HepG2 (cell line): ENCODE results near the gene TRPT1. TPM values are rescaled to one million over a fixed set of nuclear protein-coding genes. Genes with fewer than 3 reads are reported as not detected.
A peak's percentile ranks its signal among the peaks of the same experiment; 100 is the strongest.

ENCODE experiments used
- AKAP8 ChIP-seq: sonication (generic); formaldehyde crosslinking; IDR thresholded peaks from 2 replicates; pipeline ENCODE4 v1.5.1; 2020; ENCODE audit warnings: mild to moderate bottlenecking, missing genetic modification reagents
- HOXD1 ChIP-seq: sonication (generic); formaldehyde crosslinking; IDR thresholded peaks from 2 replicates; pipeline ENCODE4 v1.5.0; 2020; ENCODE audit warnings: missing genetic modification reagents
- KDM5A ChIP-seq: fragments of 200-600 bp; sonication (generic); IDR thresholded peaks from 2 replicates; pipeline ENCODE4 v1.7.0; 2018; ENCODE audit warnings: antibody characterized with exemption, mild to moderate bottlenecking, low read length, borderline replicate concordance
- KLF11 ChIP-seq: IDR thresholded peaks from 2 replicates; pipeline ENCODE4 v1.6.1; 2016; ENCODE audit warnings: missing compliant biosample characterization
- PLRG1 ChIP-seq: fragments of 450-650 bp; conservative IDR thresholded peaks from 2 replicates; pipeline ENCODE4 v1.6.1; 2016
- YEATS2 ChIP-seq: sonication (generic); formaldehyde crosslinking; IDR thresholded peaks from 2 replicates; pipeline ENCODE4 v1.4.0; 2020; ENCODE audit warnings: missing genetic modification reagents, borderline replicate concordance
- ZNF160 ChIP-seq: sonication (generic); formaldehyde crosslinking; IDR thresholded peaks from 2 replicates; pipeline ENCODE4 v1.8.0; 2022; ENCODE audit warnings: mild to moderate bottlenecking, inconsistent platforms, missing genetic modification reagents
- ZNF468 ChIP-seq: sonication (generic); formaldehyde crosslinking; IDR thresholded peaks from 2 replicates; pipeline ENCODE4 v1.8.0; 2022; ENCODE audit warnings: mild to moderate bottlenecking, moderate library complexity, missing genetic modification reagents
- ZNF841 ChIP-seq: sonication (generic); formaldehyde crosslinking; IDR thresholded peaks from 2 replicates; pipeline ENCODE4 v1.8.1; 2023; ENCODE audit warnings: missing genetic modification reagents, borderline replicate concordance
- polyA plus RNA-seq, 8 experiments: library from polyadenylated mRNA; depleted of rRNA in 3 of 8; stranded (reverse) in 7 of 8; unstranded in 1 of 8; fragments of >200 nt; fragmentation: Illumina TruSeq in 4 of 8; extraction: Trizol in 4 of 8; gene quantifications; 2 replicates each; pipeline versions ENCODE4 v1.2.1 to v1.2.3, GENCODE V29; 2011 to 2016; ENCODE audit warnings: low read depth in 4 of 8, missing spikeins in 1 of 8, mixed read lengths in 1 of 8; ENCODE audit not compliant: insufficient read depth in 1 of 8
- total RNA-seq, 5 experiments: library from RNA; depleted of rRNA; stranded (reverse); fragments of >200 nt; fragmentation: Illumina TruSeq; extraction: Trizol; gene quantifications; 2 replicates each; pipeline ENCODE4 v1.2.3, GENCODE V29; 2016; ENCODE audit warnings: low read depth in 1 of 5
- TF ChIP-seq, protein P1 (sequence below): sonication (generic); formaldehyde crosslinking; IDR thresholded peaks from 2 replicates; pipeline ENCODE4 v1.4.0; 2020; ENCODE audit warnings: missing genetic modification reagents
- TF ChIP-seq, protein P2 (sequence below): sonication (generic); formaldehyde crosslinking; IDR thresholded peaks from 2 replicates; pipeline ENCODE4 v1.4.0; 2020; ENCODE audit warnings: mild to moderate bottlenecking, low read depth, missing genetic modification reagents
- TF ChIP-seq, protein P3 (sequence below): sonication (generic); formaldehyde crosslinking; IDR thresholded peaks from 2 replicates; pipeline ENCODE4 v1.4.0; 2020; ENCODE audit warnings: missing genetic modification reagents, mild to moderate bottlenecking, borderline replicate concordance
- TF ChIP-seq, protein P4 (sequence below): sonication (generic); formaldehyde crosslinking; IDR thresholded peaks from 2 replicates; pipeline ENCODE4 v1.4.0; 2020; ENCODE audit warnings: missing genetic modification reagents, mild to moderate bottlenecking, borderline replicate concordance
- TF ChIP-seq, protein P5 (sequence below): sonication (generic); formaldehyde crosslinking; IDR thresholded peaks from 2 replicates; pipeline ENCODE4 v1.8.0; 2022; ENCODE audit warnings: mild to moderate bottlenecking, missing genetic modification reagents
- TF ChIP-seq, protein P6 (sequence below): sonication (generic); formaldehyde crosslinking; IDR thresholded peaks from 2 replicates; pipeline ENCODE4 v1.5.0; 2020; ENCODE audit warnings: mild to moderate bottlenecking, missing genetic modification reagents

TRPT1 gene
- total and polyA plus RNA-seq, 2 of the 13 experiments (the other 11 are each of a cell fraction or from before 2014, with no cell fraction given), result 24.8 to 40.7 TPM

DNA sequence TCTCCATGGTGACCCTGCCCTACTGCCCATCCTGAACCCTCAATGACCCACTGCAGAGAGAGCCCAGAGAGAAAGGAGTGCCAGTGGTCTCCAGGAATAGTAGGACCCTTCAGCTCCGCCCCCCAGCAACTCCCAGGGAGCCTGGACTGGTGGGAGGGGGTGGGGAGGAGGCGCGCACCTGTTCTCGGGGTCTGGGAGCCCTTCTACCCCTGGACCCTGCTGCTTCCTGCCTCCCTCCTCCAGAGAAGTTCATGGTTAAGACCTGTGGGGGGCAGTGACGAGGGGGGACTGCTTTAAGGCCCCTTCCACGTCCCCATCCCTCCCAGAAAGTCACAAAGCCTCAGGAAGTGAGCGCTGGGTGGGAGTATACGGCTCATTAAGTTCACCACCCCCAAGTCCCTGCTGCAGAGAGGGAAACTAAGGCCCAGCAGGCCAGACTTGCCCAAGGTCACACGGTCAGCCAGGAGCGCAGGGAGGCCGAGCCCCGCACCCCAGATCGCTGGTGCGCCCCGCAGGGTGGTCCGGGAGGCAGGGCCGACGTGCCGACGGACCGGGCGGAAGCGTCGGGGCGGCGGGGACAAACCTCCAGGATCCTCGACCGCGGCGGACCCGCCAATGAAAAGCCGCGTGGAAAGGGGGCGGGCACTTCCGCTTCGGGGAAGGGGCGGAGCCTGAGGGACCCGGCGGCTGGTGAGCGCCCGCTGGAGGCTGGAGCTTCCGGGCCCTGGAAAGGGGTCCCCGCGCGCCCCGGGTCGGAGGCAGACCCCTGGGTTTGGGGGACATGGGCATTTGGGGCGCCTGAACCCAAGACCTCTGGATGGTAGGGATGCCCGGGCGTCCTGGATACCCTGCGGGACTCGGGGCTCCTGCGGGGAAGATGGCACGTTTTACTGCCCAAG, at the start of gene TRPT1, which contains the start of gene NUDT22 (continued):
- TF ChIP-seq, protein P1, sequence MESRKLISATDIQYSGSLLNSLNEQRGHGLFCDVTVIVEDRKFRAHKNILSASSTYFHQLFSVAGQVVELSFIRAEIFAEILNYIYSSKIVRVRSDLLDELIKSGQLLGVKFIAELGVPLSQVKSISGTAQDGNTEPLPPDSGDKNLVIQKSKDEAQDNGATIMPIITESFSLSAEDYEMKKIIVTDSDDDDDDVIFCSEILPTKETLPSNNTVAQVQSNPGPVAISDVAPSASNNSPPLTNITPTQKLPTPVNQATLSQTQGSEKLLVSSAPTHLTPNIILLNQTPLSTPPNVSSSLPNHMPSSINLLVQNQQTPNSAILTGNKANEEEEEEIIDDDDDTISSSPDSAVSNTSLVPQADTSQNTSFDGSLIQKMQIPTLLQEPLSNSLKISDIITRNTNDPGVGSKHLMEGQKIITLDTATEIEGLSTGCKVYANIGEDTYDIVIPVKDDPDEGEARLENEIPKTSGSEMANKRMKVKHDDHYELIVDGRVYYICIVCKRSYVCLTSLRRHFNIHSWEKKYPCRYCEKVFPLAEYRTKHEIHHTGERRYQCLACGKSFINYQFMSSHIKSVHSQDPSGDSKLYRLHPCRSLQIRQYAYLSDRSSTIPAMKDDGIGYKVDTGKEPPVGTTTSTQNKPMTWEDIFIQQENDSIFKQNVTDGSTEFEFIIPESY, result no peak
- no peak for TF ChIP-seq HOXD1 (CRISPR knock-in tag)
- TF ChIP-seq AKAP8 (CRISPR knock-in tag), result no peak; the same call in 1 of the 2 replicates
- no peak; the same call in 1 of the 2 replicates for TF ChIP-seq ZNF160 (CRISPR knock-in tag)
- TF ChIP-seq PLRG1, result no peak
- TF ChIP-seq, protein P2, sequence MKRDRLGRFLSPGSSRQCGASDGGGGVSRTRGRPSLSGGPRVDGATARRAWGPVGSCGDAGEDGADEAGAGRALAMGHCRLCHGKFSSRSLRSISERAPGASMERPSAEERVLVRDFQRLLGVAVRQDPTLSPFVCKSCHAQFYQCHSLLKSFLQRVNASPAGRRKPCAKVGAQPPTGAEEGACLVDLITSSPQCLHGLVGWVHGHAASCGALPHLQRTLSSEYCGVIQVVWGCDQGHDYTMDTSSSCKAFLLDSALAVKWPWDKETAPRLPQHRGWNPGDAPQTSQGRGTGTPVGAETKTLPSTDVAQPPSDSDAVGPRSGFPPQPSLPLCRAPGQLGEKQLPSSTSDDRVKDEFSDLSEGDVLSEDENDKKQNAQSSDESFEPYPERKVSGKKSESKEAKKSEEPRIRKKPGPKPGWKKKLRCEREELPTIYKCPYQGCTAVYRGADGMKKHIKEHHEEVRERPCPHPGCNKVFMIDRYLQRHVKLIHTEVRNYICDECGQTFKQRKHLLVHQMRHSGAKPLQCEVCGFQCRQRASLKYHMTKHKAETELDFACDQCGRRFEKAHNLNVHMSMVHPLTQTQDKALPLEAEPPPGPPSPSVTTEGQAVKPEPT (CRISPR knock-in tag), result no peak
- TF ChIP-seq ZNF468 (CRISPR knock-in tag), result no peak
- TF ChIP-seq KDM5A, result peak; percentile 71
- TF ChIP-seq KLF11 (CRISPR knock-in tag), result no peak
- TF ChIP-seq YEATS2 (CRISPR knock-in tag), result peak; percentile 62
- TF ChIP-seq, protein P3, sequence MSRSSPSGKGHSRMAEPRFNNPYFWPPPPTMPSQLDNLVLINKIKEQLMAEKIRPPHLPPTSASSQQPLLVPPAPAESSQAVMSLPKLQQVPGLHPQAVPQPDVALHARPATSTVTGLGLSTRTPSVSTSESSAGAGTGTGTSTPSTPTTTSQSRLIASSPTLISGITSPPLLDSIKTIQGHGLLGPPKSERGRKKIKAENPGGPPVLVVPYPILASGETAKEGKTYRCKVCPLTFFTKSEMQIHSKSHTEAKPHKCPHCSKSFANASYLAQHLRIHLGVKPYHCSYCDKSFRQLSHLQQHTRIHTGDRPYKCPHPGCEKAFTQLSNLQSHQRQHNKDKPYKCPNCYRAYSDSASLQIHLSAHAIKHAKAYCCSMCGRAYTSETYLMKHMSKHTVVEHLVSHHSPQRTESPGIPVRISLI (CRISPR knock-in tag), result no peak; the same call in 1 of the 2 replicates
- TF ChIP-seq, protein P4, sequence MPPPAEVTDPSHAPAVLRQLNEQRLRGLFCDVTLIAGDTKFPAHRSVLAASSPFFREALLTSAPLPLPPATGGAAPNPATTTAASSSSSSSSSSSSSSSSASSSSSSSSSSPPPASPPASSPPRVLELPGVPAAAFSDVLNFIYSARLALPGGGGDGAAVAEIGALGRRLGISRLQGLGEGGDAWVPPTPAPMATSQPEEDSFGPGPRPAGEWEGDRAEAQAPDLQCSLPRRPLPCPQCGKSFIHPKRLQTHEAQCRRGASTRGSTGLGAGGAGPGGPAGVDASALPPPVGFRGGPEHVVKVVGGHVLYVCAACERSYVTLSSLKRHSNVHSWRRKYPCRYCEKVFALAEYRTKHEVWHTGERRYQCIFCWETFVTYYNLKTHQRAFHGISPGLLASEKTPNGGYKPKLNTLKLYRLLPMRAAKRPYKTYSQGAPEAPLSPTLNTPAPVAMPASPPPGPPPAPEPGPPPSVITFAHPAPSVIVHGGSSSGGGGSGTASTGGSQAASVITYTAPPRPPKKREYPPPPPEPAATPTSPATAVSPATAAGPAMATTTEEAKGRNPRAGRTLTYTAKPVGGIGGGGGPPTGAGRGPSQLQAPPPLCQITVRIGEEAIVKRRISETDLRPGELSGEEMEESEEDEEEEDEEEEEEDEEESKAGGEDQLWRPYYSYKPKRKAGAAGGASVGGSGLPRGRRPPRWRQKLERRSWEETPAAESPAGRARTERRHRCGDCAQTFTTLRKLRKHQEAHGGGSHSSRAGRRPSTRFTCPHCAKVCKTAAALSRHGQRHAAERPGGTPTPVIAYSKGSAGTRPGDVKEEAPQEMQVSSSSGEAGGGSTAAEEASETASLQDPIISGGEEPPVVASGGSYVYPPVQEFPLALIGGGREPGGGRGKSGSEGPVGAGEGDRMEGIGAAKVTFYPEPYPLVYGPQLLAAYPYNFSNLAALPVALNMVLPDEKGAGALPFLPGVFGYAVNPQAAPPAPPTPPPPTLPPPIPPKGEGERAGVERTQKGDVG (CRISPR knock-in tag), result no peak
- TF ChIP-seq, protein P5, sequence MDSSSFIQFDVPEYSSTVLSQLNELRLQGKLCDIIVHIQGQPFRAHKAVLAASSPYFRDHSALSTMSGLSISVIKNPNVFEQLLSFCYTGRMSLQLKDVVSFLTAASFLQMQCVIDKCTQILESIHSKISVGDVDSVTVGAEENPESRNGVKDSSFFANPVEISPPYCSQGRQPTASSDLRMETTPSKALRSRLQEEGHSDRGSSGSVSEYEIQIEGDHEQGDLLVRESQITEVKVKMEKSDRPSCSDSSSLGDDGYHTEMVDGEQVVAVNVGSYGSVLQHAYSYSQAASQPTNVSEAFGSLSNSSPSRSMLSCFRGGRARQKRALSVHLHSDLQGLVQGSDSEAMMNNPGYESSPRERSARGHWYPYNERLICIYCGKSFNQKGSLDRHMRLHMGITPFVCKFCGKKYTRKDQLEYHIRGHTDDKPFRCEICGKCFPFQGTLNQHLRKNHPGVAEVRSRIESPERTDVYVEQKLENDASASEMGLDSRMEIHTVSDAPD (CRISPR knock-in tag), result no peak
- no peak for TF ChIP-seq ZNF841 (CRISPR knock-in tag)
- TF ChIP-seq, protein P6, sequence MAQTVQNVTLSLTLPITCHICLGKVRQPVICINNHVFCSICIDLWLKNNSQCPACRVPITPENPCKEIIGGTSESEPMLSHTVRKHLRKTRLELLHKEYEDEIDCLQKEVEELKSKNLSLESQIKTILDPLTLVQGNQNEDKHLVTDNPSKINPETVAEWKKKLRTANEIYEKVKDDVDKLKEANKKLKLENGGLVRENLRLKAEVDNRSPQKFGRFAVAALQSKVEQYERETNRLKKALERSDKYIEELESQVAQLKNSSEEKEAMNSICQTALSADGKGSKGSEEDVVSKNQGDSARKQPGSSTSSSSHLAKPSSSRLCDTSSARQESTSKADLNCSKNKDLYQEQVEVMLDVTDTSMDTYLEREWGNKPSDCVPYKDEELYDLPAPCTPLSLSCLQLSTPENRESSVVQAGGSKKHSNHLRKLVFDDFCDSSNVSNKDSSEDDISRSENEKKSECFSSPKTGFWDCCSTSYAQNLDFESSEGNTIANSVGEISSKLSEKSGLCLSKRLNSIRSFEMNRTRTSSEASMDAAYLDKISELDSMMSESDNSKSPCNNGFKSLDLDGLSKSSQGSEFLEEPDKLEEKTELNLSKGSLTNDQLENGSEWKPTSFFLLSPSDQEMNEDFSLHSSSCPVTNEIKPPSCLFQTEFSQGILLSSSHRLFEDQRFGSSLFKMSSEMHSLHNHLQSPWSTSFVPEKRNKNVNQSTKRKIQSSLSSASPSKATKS (CRISPR knock-in tag), result no peak
